Common myeloid progenitor, CD34-positive (primary cell): ENCODE data around the gene TEN1.

Experiments used
- CTCF ChIA-PET: fragments of 350-600 bp; sonication (Branson Sonifier 250); formaldehyde crosslinking; loops from one replicate; lab custom pipeline; 2021; ENCODE audit warnings: antibody characterized with exemption; lab: Charles Lee
- POLR2A ChIA-PET: fragments of 350-600 bp; sonication (Branson Sonifier 250); formaldehyde crosslinking; loops from one replicate; lab custom pipeline; 2021; ENCODE audit warnings: antibody characterized with exemption; lab: Charles Lee
- DNase-seq, 3 donors: peaks; one replicate each; pipeline versions ENCODE4 v3.0.0 to v3.0.0-alpha.2; 2013
- H3K27ac ChIP-seq, 2 experiments: 1 replicate in 1 of 2; 2 replicates in 1 of 2; pipeline ENCODE4 v1.7.0; 2013; ENCODE audit warnings: inconsistent platforms in 2 of 2, low read length in 2 of 2, mild to moderate bottlenecking in 2 of 2, low read depth in 1 of 2, moderate library complexity in 1 of 2; ENCODE audit not compliant: severe bottlenecking in 2 of 2, insufficient read depth in 1 of 2, poor library complexity in 1 of 2
- H3K27me3 ChIP-seq, 5 experiments: replicated peaks in 2 of 5; 1 replicate in 3 of 5; 2 replicates in 2 of 5; pipeline versions ENCODE4 v1.6.1 to v1.7.0; 2013; ENCODE audit warnings: low read length in 4 of 5, mild to moderate bottlenecking in 2 of 5, moderate library complexity in 2 of 5, inconsistent platforms in 1 of 5; ENCODE audit not compliant: insufficient read depth in 5 of 5, control insufficient read depth in 4 of 5
- H3K36me3 ChIP-seq, 4 experiments: 1 replicate in 2 of 4; 2 replicates in 2 of 4; pipeline versions ENCODE4 v1.6.1 to v1.7.0; 2013; ENCODE audit warnings: low read length in 3 of 4, control low read depth in 1 of 4, mild to moderate bottlenecking in 1 of 4; ENCODE audit not compliant: control insufficient read depth in 4 of 4, insufficient read depth in 4 of 4
- H3K4me1 ChIP-seq, 4 experiments: 1 replicate in 3 of 4; 2 replicates in 1 of 4; pipeline versions ENCODE4 v1.6.1 to v1.7.1; 2013; ENCODE audit warnings: low read length in 3 of 4, mild to moderate bottlenecking in 3 of 4, control low read depth in 1 of 4, inconsistent platforms in 1 of 4, moderate library complexity in 1 of 4; ENCODE audit not compliant: control insufficient read depth in 4 of 4, insufficient read depth in 4 of 4; ENCODE audit errors: control extremely low read depth in 1 of 4
- H3K4me3 ChIP-seq, 7 experiments: 1 replicate in 4 of 7; 2 replicates in 3 of 7; pipeline versions ENCODE4 v1.5.1 to v1.7.0; 2013; ENCODE audit warnings: mild to moderate bottlenecking in 7 of 7, low read length in 6 of 7, moderate library complexity in 6 of 7, inconsistent platforms in 2 of 7, low read depth in 2 of 7, control low read depth in 1 of 7; ENCODE audit not compliant: insufficient read depth in 4 of 7, control insufficient read depth in 1 of 7; ENCODE audit errors: extremely low read depth in 1 of 7
- H3K9me3 ChIP-seq, 5 experiments: 1 replicate in 4 of 5; 2 replicates in 1 of 5; pipeline versions ENCODE4 v1.6.1 to v1.7.1; 2013; ENCODE audit warnings: low read length in 4 of 5, mild to moderate bottlenecking in 2 of 5, inconsistent platforms in 1 of 5, low read depth in 1 of 5, moderate library complexity in 1 of 5; ENCODE audit not compliant: control insufficient read depth in 4 of 5, insufficient read depth in 2 of 5; ENCODE audit errors: control extremely low read depth in 1 of 5
- WGBS: methylation state at CpG from one replicate; pipeline ENCODE4 v1.1.5; 2013; ENCODE audit not compliant: insufficient coverage; 5-methylcytosine and 5-hydroxymethylcytosine counted together

Gene TEN1

GRCh38 chr17:76049836-76050537 lies 70.9 kb downstream of the TEN1 start:
- 99% methylated on average over 15 of the region's 15 CpGs for WGBS
- H3K4me3 ChIP-seq: no peak overlapping the region
- H3K36me3 ChIP-seq: peaks cover 23 to 79% (median 67%) of the 10 kb centered on the region in 4 experiments
- ChIA-PET POLR2A (no interaction called here), CTCF (interaction anchor here (0.9 to 1.8 kb wide), 3 partner anchors 16 to 36 kb away, joined by 3 to 7 read pairs (median 5); no protein-coding TSS in a partner anchor)
- H3K9me3 ChIP-seq: no peaks in the 10 kb centered on the region
- DNase-seq: no peak
- H3K4me1 ChIP-seq: no peaks in the 10 kb centered on the region
- peak overlapping the region in 1 of 2 experiments; percentile 26 for H3K27ac ChIP-seq
- H3K27me3 ChIP-seq: no peaks in the 10 kb centered on the region
